OCI-LY7 (cell line): ENCODE data around the gene NXPE1. TPM values are rescaled to one million over a fixed set of nuclear protein-coding genes. Genes with fewer than 3 reads are reported as not detected.
"Not testable (repeated sequence)": the region's sequence is repeated elsewhere in the genome, so short reads cannot be mapped to it uniquely, and the experiment has no call there.

ENCODE experiments used
- Bru-seq: library from RNA; stranded (reverse); fragments of 400-500 nt; gene quantifications from one replicate; lab custom pipeline; 2021; lab: Mats Ljungman, UMichigan
- BruChase-seq, 2 experiments: library from RNA; stranded (reverse); fragments of 400-500 nt; gene quantifications; one replicate each; lab custom pipeline; 2021; lab: Mats Ljungman, UMichigan
- BruUV-seq: library from RNA; stranded (reverse); fragments of 400-500 nt; replicated peaks from 2 replicates; lab custom pipeline; 2021; lab: Mats Ljungman, UMichigan
- CTCF ChIA-PET: fragments of 300-600 bp; sonication (Branson Sonifier 250); formaldehyde crosslinking; loops from one replicate; lab custom pipeline; 2022; ENCODE audit warnings: antibody characterized with exemption; ENCODE audit not compliant: unreplicated experiment; lab: Charles Lee
- POLR2A ChIA-PET: fragments of 300-600 bp; sonication (Branson Sonifier 250); formaldehyde crosslinking; loops from one replicate; lab custom pipeline; 2022; ENCODE audit warnings: antibody characterized with exemption; lab: Charles Lee
- DNase-seq: peaks from one replicate; pipeline ENCODE4 v3.0.0-alpha.2; 2015; ENCODE audit warnings: low spot score
- H2AFZ ChIP-seq: fragments of 200-600 bp; sonication (generic), shearing (Covaris generic); 2 replicates; pipeline ENCODE4 v1.6.1; 2014; ENCODE audit warnings: mild to moderate bottlenecking, antibody characterized with exemption, low read length, moderate library complexity
- H3K27ac ChIP-seq: fragments of 200-600 bp; sonication (generic); 2 replicates; pipeline ENCODE4 v1.5.1; 2014; ENCODE audit warnings: mixed run types, low read depth, mild to moderate bottlenecking, moderate library complexity, low read length, inconsistent platforms; ENCODE audit not compliant: poor library complexity, severe bottlenecking
- H3K36me3 ChIP-seq: fragments of 200-600 bp; sonication (generic); 2 replicates; pipeline ENCODE4 v1.6.1; 2014; ENCODE audit warnings: mild to moderate bottlenecking, antibody characterized with exemption, low read length, moderate library complexity, mixed read lengths; ENCODE audit not compliant: insufficient read depth
- H3K4me1 ChIP-seq: fragments of 200-600 bp; sonication (generic); 2 replicates; pipeline ENCODE4 v1.5.1; 2014; ENCODE audit warnings: mild to moderate bottlenecking, low read length; ENCODE audit not compliant: insufficient read depth, poor library complexity, severe bottlenecking
- H3K4me2 ChIP-seq: fragments of 200-600 bp; sonication (generic); 2 replicates; pipeline ENCODE4 v1.6.1; 2014; ENCODE audit warnings: mild to moderate bottlenecking, low read length
- H3K4me3 ChIP-seq: fragments of 200-600 bp; sonication (generic); 2 replicates; pipeline ENCODE4 v1.5.1; 2014; ENCODE audit warnings: mild to moderate bottlenecking, low read depth, low read length; ENCODE audit not compliant: poor library complexity, severe bottlenecking
- H3K79me2 ChIP-seq: fragments of 200-600 bp; sonication (generic); 2 replicates; pipeline ENCODE4 v1.6.1; 2016; ENCODE audit warnings: low read depth, mild to moderate bottlenecking, low read length, moderate library complexity, mixed read lengths; ENCODE audit not compliant: insufficient read depth
- H3K9me2 ChIP-seq: fragments of 200-600 bp; sonication (generic); 2 replicates; pipeline ENCODE4 v1.6.1; 2016; ENCODE audit warnings: mild to moderate bottlenecking, low read length, mixed read lengths; ENCODE audit not compliant: insufficient read depth
- H3K9me3 ChIP-seq: fragments of 200-600 bp; sonication (generic); 2 replicates; pipeline ENCODE4 v1.6.1; 2014; ENCODE audit warnings: mild to moderate bottlenecking, mixed run types, low read length, mixed read lengths
- H4K20me1 ChIP-seq: fragments of 200-600 bp; sonication (generic); 2 replicates; pipeline ENCODE4 v1.6.1; 2014; ENCODE audit warnings: mild to moderate bottlenecking, antibody characterized with exemption, low read length, moderate library complexity, mixed read lengths; ENCODE audit not compliant: insufficient read depth
- CTCF ChIP-seq: fragments of 200-600 bp; sonication (generic); conservative IDR thresholded peaks from 2 replicates; pipeline ENCODE4 v1.5.1; 2014; ENCODE audit warnings: mild to moderate bottlenecking, antibody characterized with exemption, low read length, moderate library complexity, mixed read lengths
- EZH2phosphoT487 ChIP-seq: fragments of 200-600 bp; sonication (generic); IDR thresholded peaks from 2 replicates; pipeline ENCODE4 v1.6.1; 2018; ENCODE audit warnings: low read depth, borderline replicate concordance, mild to moderate bottlenecking, mixed run types, antibody characterized with exemption, low read length, moderate library complexity, mixed read lengths
- intact Hi-C: fragments of 100-400 bp; cut with micrococcal nuclease; formaldehyde crosslinking; loops from one replicate; pipeline ENCODE4 v1.10.0; 2022; ENCODE audit not compliant: unreplicated experiment
- long read RNA-seq: library from polyadenylated mRNA; stranded (forward); transcript quantifications from one replicate; pipeline ENCODE4 v2.0.0, GENCODE V29; 2022
- total RNA-seq, 2 experiments: library from RNA; depleted of rRNA in 1 of 2; stranded (reverse); fragments of >200 nt in 1 of 2; shearing (Covaris generic) in 1 of 2; gene quantifications; 2 replicates each; pipeline ENCODE4 v1.2.3, GENCODE V29; 2014 to 2022

Gene NXPE1
- total RNA-seq (2014; rRNA removed; shearing (Covaris generic)), result not detected in 2 replicates
- not detected in 2 replicates for total RNA-seq (2022)
- percentile 8 among the genes with signal in this experiment for Bru-seq, nascent RNA
- percentile 2 among the genes with signal in this experiment for BruChase-seq, experiment 1, labeled RNA remaining after a 6-hour chase
- not detected for BruChase-seq, experiment 2, labeled RNA remaining after a 2-hour chase
- long read RNA-seq, result 0 reads

DNA sequence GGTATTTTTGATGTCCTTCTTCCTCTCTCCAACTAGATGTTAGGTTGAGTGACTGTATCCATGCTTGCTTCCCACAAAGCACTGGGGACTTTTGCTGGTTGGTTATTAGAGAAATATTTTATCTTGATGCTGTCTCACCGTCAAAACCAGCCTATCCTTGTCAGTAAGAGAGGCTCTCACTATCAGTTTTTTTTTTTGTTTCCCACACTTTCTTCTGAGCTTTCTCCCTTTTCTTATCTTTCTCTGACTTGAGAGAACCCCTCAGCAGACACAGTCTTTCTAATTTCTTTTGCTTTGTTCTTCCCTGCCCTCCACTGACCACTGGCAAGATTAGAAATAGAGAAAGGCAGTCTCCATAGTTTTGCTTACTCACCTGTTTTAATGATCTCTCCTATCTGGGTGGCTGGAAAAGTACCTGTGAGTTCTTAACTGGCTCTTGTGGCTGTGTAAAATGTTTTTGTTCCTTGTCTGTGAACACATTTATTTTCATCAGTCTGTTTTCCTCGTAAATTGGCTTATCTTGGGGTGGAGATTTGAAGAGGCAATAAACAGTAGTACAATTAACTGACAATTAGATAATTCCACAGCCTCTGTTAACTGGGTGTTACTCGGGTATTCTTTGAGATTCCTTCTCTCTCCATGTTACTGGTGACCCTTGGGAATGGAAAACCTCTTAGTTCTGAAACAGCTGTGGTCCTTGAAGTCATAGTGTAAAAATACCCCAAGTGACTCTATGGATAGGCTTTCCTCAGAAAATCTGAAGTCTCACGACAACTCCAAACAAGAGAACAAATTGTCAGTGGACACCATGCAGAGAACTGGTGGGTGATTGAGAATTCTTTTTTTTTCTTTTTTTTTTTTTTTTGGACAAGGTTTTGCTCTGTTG is at the start of gene NXPE1:
Gene NXPE1 (minus strand): TSS at position 457 of the 886 bp plus-strand sequence. CDS start 8,680 bp downstream, outside the sequence.
- H3K27ac ChIP-seq, result no peak within 1 kb of the TSS
- H2AFZ ChIP-seq, result no peak within 1 kb of the TSS
- no peak within 1 kb of the TSS for H3K4me2 ChIP-seq
- no peaks in the 10 kb centered on the region for H3K36me3 ChIP-seq
- no peak within 1 kb of the TSS for H3K4me3 ChIP-seq
- intact Hi-C loops, result no loop called here
- POLR2A ChIA-PET, result no interaction called here
- CTCF ChIA-PET, result no interaction called here
- H4K20me1 ChIP-seq, result no peaks in the 10 kb centered on the region; the same call in 1 of the 2 replicates
- H3K79me2 ChIP-seq, result no peaks in the 10 kb centered on the region
- no peaks in the 10 kb centered on the region for H3K9me3 ChIP-seq
- no peaks in the 10 kb centered on the region for H3K4me1 ChIP-seq
- no peak for DNase-seq
- BruUV-seq, result no TSS peak
- H3K9me2 ChIP-seq, result no peaks in the 10 kb centered on the region
- TF ChIP-seq CTCF, result no peak
- no peak for TF ChIP-seq EZH2phosphoT487

- Histone ChIP-seq H3K27ac (no peak overlapping the region), H3K9me3 (peaks cover 32% of the 10 kb centered on the region; the same call in 1 of the 2 replicates), H4K20me1 (no peaks in the 10 kb centered on the region), H3K4me3 (no peak overlapping the region), H3K4me1 (no peaks in the 10 kb centered on the region), H2AFZ (no peak overlapping the region), H3K79me2 (no peaks in the 10 kb centered on the region), H3K4me2 (no peak overlapping the region), H3K36me3 (no peaks in the 10 kb centered on the region), H3K9me2 (no peaks in the 10 kb centered on the region)
- intact Hi-C loops, result no loop called here
- DNase-seq, result no peak
- POLR2A ChIA-PET, result no interaction called here
- BruUV-seq, result no TSS peak
- TF ChIP-seq CTCF (no peak), EZH2phosphoT487 (no peak)
- CTCF ChIA-PET, result no interaction called here
These were observed 49.7 kb upstream of the NXPE1 start for GRCh38 chr11:114609429-114609828.

DNA sequence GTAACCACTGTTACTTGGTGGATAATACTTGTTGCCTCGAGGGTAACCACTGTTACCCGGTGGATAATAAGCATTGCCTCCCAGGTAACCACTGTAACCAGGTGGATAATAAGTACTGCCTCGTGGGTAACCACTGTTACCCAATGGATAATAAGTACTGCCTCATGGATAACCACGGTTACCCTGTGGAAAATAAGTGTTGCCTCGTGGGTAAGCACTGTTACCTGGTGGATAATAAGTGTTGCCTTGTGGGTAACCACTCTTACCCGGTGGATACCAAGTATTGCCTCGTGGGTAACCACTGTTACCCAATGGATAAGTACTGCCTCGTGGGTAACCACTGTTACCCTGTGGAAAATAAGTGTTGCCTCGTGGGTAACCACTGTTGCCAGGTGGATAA is 48.9 kb upstream of the NXPE1 start:
- CTCF ChIA-PET, H3K27ac ChIP-seq, H3K4me2 ChIP-seq, BruUV-seq, H3K36me3 ChIP-seq, H3K4me1 ChIP-seq, POLR2A ChIA-PET, H3K79me2 ChIP-seq, H2AFZ ChIP-seq, DNase-seq, H3K9me2 ChIP-seq, H4K20me1 ChIP-seq, H3K4me3 ChIP-seq, intact Hi-C loops: not testable (repeated sequence)
- peaks cover 36% of the 10 kb centered on the region; the same call in 1 of the 2 replicates for H3K9me3 ChIP-seq
